A673 (cell line): Measurements from ENCODE around the gene APBB2. TPM values are rescaled to one million over a fixed set of nuclear protein-coding genes. Genes with fewer than 3 reads are reported as not detected.
"Not testable (repeated sequence)": the region's sequence is repeated elsewhere in the genome, so short reads cannot be mapped to it uniquely, and the experiment has no call there.

Experiments used
- BruUV-seq: library from RNA; stranded (reverse); fragments of 400-500 nt; replicated peaks from 2 replicates; lab custom pipeline; 2021; lab: Mats Ljungman, UMichigan
- CTCF ChIA-PET: fragments of 300-600 bp; sonication (Branson Sonifier 250); formaldehyde crosslinking; loops from one replicate; lab custom pipeline; 2022; ENCODE audit warnings: antibody characterized with exemption; lab: Charles Lee
- POLR2A ChIA-PET: fragments of 300-600 bp; sonication (Branson Sonifier 250); formaldehyde crosslinking; loops from one replicate; lab custom pipeline; 2022; ENCODE audit warnings: antibody characterized with exemption; ENCODE audit not compliant: low non-redundant PET; lab: Charles Lee
- DNase-seq: peaks from one replicate; pipeline ENCODE4 v3.0.0-alpha.2; 2015; ENCODE audit warnings: low spot score
- H3K27ac ChIP-seq: fragments of 200-600 bp; sonication (generic); 2 replicates; pipeline ENCODE4 v1.5.1; 2016; ENCODE audit warnings: mixed run types, low read depth, mild to moderate bottlenecking, mixed read lengths, antibody characterized with exemption, low read length; ENCODE audit not compliant: poor library complexity, severe bottlenecking
- H3K27me3 ChIP-seq: fragments of 200-600 bp; sonication (generic); replicated peaks from 2 replicates; pipeline ENCODE4 v1.6.1; 2017; ENCODE audit warnings: mixed run types, low read depth, mild to moderate bottlenecking, mixed read lengths, antibody characterized with exemption, low read length; ENCODE audit not compliant: insufficient read depth, poor library complexity
- H3K36me3 ChIP-seq: fragments of 200-600 bp; sonication (generic); 2 replicates; pipeline ENCODE4 v1.6.1; 2016; ENCODE audit warnings: mixed run types, mild to moderate bottlenecking, mixed read lengths, antibody characterized with exemption, low read length; ENCODE audit not compliant: insufficient read depth, poor library complexity, severe bottlenecking
- H3K4me1 ChIP-seq: fragments of 200-600 bp; sonication (generic); 2 replicates; pipeline ENCODE4 v1.6.1; 2017; ENCODE audit warnings: mixed run types, mild to moderate bottlenecking, mixed read lengths, antibody characterized with exemption, low read length; ENCODE audit not compliant: insufficient read depth, poor library complexity, severe bottlenecking
- H3K4me3 ChIP-seq: fragments of 200-600 bp; sonication (generic); 2 replicates; pipeline ENCODE4 v1.5.1; 2016; ENCODE audit warnings: low read depth, mixed run types, mild to moderate bottlenecking, mixed read lengths, low read length; ENCODE audit not compliant: poor library complexity, severe bottlenecking
- H3K9me3 ChIP-seq: fragments of 200-600 bp; sonication (generic); 2 replicates; pipeline ENCODE4 v1.6.1; 2016; ENCODE audit warnings: mixed run types, low read depth, mild to moderate bottlenecking, mixed read lengths, antibody characterized with exemption, low read length; ENCODE audit not compliant: poor library complexity, severe bottlenecking
- CTCF ChIP-seq: fragments of 300-800, 200-600 bp; sonication (generic); conservative IDR thresholded peaks from 2 replicates; pipeline ENCODE4 v1.5.1; 2017; ENCODE audit warnings: low read depth, mild to moderate bottlenecking, antibody characterized with exemption, low read length, moderate library complexity, mixed read lengths
- EZH2 ChIP-seq: fragments of 200-600 bp; sonication (generic); IDR thresholded peaks from 2 replicates; pipeline ENCODE4 v1.6.1; 2017; ENCODE audit warnings: borderline replicate concordance, low read depth, mild to moderate bottlenecking, mixed read lengths, antibody characterized with exemption, low read length; ENCODE audit not compliant: poor library complexity, severe bottlenecking
- intact Hi-C: fragments of 100-400 bp; cut with micrococcal nuclease; formaldehyde crosslinking; loops from one replicate; pipeline ENCODE4 v1.10.0; 2022; ENCODE audit not compliant: unreplicated experiment
- total RNA-seq: library from RNA; stranded (reverse); gene quantifications from 2 replicates; pipeline ENCODE4 v1.2.3, GENCODE V29; 2021

Gene APBB2
- total RNA-seq, 1 experiment from 2014 or later, result 10.3 TPM

- ChIA-PET CTCF (no interaction called here), POLR2A (no interaction called here)
- Histone ChIP-seq H3K36me3 (no peaks in the 10 kb centered on the region), H3K4me3 (no peak overlapping the region), H3K9me3 (no peaks in the 10 kb centered on the region), H3K27me3 (no peaks in the 10 kb centered on the region), H3K4me1 (peaks cover 11% of the 10 kb centered on the region), H3K27ac (no peak overlapping the region)
- intact Hi-C loops, result no loop called here
- no peak for TF ChIP-seq CTCF
- no peak for TF ChIP-seq EZH2
- BruUV-seq, result no TSS peak
- no peak for DNase-seq
These were observed 218.5 kb downstream of the APBB2 start for GRCh38 chr4:40995850-40996249.

- H3K4me3 ChIP-seq, H3K27me3 ChIP-seq, POLR2A ChIA-PET, H3K27ac ChIP-seq, BruUV-seq, intact Hi-C loops, H3K9me3 ChIP-seq, DNase-seq, H3K36me3 ChIP-seq: not testable (repeated sequence)
- peaks cover 11% of the 10 kb centered on the region for H3K4me1 ChIP-seq
- CTCF ChIA-PET, result interaction anchor here (0.7 kb wide), 1 partner anchor 119 kb away, joined by 4 read pairs; no protein-coding TSS in a partner anchor
These were observed 220.0 kb downstream of the APBB2 start for GRCh38 chr4:40994321-40994720.

GRCh38 chr4:40993296-40993693, 221.0 kb downstream of the APBB2 start:
- intact Hi-C loops, H3K27me3 ChIP-seq, H3K4me3 ChIP-seq, DNase-seq, BruUV-seq, H3K27ac ChIP-seq, POLR2A ChIA-PET, H3K9me3 ChIP-seq, H3K36me3 ChIP-seq: not testable (repeated sequence)
- CTCF ChIA-PET, result interaction anchor here (0.7 kb wide), 2 partner anchors 118 to 243 kb away, joined by 4 to 12 read pairs; no protein-coding TSS in a partner anchor
- H3K4me1 ChIP-seq, result peaks cover 11% of the 10 kb centered on the region

- Histone ChIP-seq H3K9me3 (no peaks in the 10 kb centered on the region), H3K27me3 (no peaks in the 10 kb centered on the region), H3K27ac (no peak overlapping the region), H3K4me1 (peaks cover 11% of the 10 kb centered on the region), H3K36me3 (no peaks in the 10 kb centered on the region), H3K4me3 (no peak overlapping the region)
- CTCF ChIA-PET, result interaction anchor here (0.6 to 0.7 kb wide), 2 partner anchors 12 to 242 kb away, joined by 4 to 12 read pairs; no protein-coding TSS in a partner anchor
- intact Hi-C loops, result no loop called here
- TF ChIP-seq EZH2, result no peak
- TF ChIP-seq CTCF, result no peak
- POLR2A ChIA-PET, result no interaction called here
- BruUV-seq, result no TSS peak
- DNase-seq, result peak; percentile 56
These were observed 221.7 kb downstream of the APBB2 start for GRCh38 chr4:40992472-40993295.
